ENCODE results near the gene DCTN1. TPM values are rescaled to one million over a fixed set of nuclear protein-coding genes. Genes with fewer than 3 reads are reported as not detected.

The DCTN1 gene
- total and polyA plus RNA-seq, 9 donors: 56.6 to 129 (median 108) TPM

DNA sequence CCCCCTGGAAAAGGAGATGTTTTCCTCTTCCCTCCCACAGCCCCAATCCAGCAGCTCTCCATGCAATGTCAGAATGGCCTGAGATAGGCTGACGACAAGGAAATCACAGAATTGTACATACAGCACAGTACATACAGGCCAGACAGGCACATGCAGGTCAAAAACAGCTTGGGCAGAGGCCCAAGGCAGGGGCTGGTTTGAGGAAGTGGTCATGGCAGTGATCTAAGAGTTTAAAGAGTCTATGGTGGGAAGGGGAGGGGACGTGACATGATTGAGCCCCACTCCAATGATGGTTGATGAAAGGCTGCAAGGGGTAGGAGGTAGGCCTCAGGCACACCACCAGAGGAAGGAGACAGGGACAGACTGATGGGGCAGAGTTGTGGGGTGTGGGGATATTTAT, 4.3 kb downstream of the DCTN1 start:
- Histone ChIP-seq H3K36me3 (ENCODE audit: control insufficient read depth, insufficient read depth, low read length) (peaks cover 47% of the 10 kb centered on the region), H3K4me1 (ENCODE audit: control insufficient read depth, insufficient read depth, low read length) (peaks cover 33% of the 10 kb centered on the region), H3K27ac (ENCODE audit: low read length) (no peak overlapping the region), H3K9me3 (replicated peaks; ENCODE audit: control insufficient read depth, low read depth, low read length) (no peaks in the 10 kb centered on the region), H3K4me3 (ENCODE audit: low read length) (no peak overlapping the region), H3K27me3 (ENCODE audit: control insufficient read depth, insufficient read depth, low read length) (no peaks in the 10 kb centered on the region)
- DNase-seq: no peak
- WGBS (ENCODE audit: insufficient coverage): 96% methylated on average over 2 of the region's 2 CpGs

DNA sequence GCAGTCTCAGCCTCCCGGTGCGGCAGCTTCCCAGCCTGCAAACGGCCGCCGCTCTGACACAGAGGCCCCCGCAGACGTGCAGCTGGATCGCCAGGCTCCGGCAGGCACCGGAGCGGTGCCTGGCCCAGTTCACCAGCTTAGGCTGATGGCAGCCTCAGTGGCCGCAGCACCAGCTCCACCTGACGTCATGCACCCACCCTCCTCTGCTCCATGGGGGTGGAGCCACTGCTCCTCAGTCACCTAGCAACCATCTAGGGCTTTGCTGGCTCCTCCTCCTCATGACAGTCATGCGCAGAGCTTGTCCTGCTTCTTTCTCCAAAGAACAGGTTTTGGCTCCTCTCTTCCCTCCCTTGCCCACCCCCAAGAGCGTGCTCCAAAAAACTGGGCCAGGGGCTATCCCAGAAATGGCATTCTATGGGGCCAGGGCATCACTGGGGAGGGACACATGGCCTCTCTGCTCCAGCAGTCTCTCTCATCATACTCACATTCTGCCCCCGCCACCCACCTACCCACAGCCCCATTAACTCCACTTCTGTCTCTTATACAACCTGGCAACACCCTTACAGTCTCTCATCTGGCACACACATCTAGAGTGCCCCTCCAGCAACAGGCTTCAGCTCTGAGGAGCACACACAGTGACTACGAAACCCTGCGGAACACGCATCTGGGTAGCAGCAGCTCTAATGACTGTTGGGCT, 5.5 kb downstream of the DCTN1 start:
- peaks cover 59% of the 10 kb centered on the region for H3K36me3 ChIP-seq (ENCODE audit: control insufficient read depth, insufficient read depth, low read length)
- H3K27me3 ChIP-seq (ENCODE audit: control insufficient read depth, insufficient read depth, low read length): no peaks in the 10 kb centered on the region
- peak; percentile 87 for DNase-seq
- 38% methylated on average over 18 of the region's 19 CpGs for WGBS (ENCODE audit: insufficient coverage)
- peak overlapping the region; percentile 25 for H3K27ac ChIP-seq (ENCODE audit: low read length)
- H3K4me1 ChIP-seq (ENCODE audit: control insufficient read depth, insufficient read depth, low read length): peaks cover 24% of the 10 kb centered on the region
- peak overlapping the region; percentile 28 for H3K4me3 ChIP-seq (ENCODE audit: low read length)
- H3K9me3 ChIP-seq (replicated peaks; ENCODE audit: control insufficient read depth, low read depth, low read length): no peaks in the 10 kb centered on the region

DNA sequence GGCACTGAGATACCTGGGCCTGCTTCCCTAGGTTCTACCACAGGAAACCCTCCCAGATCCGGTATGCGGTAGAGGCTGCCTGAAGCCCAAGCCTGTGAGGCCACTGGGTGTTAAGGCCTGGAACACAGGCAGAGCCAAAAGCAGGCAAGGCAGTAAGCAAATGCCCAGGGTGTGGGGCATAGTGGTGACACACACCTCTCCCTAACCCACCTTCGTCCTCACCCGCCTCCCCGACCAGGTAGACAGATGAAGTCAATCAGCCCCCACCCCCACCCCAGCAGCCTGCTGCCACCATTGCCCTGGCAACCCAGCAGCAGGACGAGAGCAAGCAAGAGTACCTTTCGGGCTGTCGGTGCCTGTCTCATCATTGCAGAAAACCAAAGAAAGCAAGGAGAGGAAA, 6.1 kb downstream of the DCTN1 start:
- peak overlapping the region; percentile 28 for H3K4me3 ChIP-seq (ENCODE audit: low read length)
- no peak for DNase-seq
- no peaks in the 10 kb centered on the region for H3K9me3 ChIP-seq (replicated peaks; ENCODE audit: control insufficient read depth, low read depth, low read length)
- peaks cover 23% of the 10 kb centered on the region for H3K4me1 ChIP-seq (ENCODE audit: control insufficient read depth, insufficient read depth, low read length)
- no peaks in the 10 kb centered on the region for H3K27me3 ChIP-seq (ENCODE audit: control insufficient read depth, insufficient read depth, low read length)
- H3K27ac ChIP-seq (ENCODE audit: low read length): peak overlapping the region; percentile 25
- 60% methylated on average over 3 of the region's 8 CpGs for WGBS (ENCODE audit: insufficient coverage)
- peaks cover 65% of the 10 kb centered on the region for H3K36me3 ChIP-seq (ENCODE audit: control insufficient read depth, insufficient read depth, low read length)

DNA sequence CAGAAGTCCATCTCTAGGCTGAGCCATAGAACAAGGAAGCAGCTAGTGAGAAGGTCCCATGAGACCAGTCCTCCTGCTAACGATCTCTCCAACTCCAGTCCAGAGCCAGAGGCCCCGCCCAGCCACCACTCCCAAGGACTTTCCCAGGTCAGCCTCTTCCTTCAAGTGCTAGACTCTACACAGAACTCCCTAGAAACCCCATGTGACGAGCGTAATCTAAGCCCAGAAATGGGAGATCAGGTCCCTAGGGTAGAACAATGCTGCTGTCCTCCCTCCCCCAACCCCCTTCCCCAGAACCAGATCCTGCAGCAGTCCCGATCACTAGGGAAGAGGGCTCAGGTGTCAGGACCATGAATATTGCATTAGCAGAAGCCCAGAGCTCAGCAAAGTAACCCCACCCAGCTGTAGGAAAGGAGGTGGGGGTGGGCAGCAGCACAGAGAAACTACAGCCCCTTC, 6.9 kb downstream of the DCTN1 start:
- H3K4me1 ChIP-seq (ENCODE audit: control insufficient read depth, insufficient read depth, low read length): peaks cover 23% of the 10 kb centered on the region
- peaks cover 73% of the 10 kb centered on the region for H3K36me3 ChIP-seq (ENCODE audit: control insufficient read depth, insufficient read depth, low read length)
- peak; percentile 65 for DNase-seq
- no peaks in the 10 kb centered on the region for H3K9me3 ChIP-seq (replicated peaks; ENCODE audit: control insufficient read depth, low read depth, low read length)
- WGBS (ENCODE audit: insufficient coverage): 49% methylated on average over 2 of the region's 5 CpGs
- H3K4me3 ChIP-seq (ENCODE audit: low read length): no peak overlapping the region
- H3K27me3 ChIP-seq (ENCODE audit: control insufficient read depth, insufficient read depth, low read length): no peaks in the 10 kb centered on the region
- no peak overlapping the region for H3K27ac ChIP-seq (ENCODE audit: low read length)

DNA sequence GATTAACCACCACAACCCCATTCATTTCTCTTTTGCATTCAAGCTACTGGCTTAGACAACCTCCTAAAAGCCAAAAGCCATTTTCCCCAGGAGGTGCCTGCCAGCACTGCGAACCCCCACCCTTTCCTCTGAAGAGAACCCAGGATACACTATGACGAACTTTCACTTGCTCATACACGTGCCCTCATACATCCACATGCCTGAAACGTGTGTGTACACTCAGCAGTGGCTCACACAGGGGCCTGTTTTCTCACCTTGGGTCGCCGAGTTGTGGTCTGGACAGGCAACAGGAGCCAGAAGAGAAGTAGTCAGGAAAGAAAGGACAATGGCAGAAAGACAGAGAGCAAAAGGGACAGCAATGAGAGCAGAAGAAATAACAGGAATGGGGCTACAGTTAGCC, 7.4 kb downstream of the DCTN1 start:
- no peak overlapping the region for H3K4me3 ChIP-seq (ENCODE audit: low read length)
- no peaks in the 10 kb centered on the region for H3K27me3 ChIP-seq (ENCODE audit: control insufficient read depth, insufficient read depth, low read length)
- peaks cover 73% of the 10 kb centered on the region for H3K36me3 ChIP-seq (ENCODE audit: control insufficient read depth, insufficient read depth, low read length)
- no peak for DNase-seq
- H3K4me1 ChIP-seq (ENCODE audit: control insufficient read depth, insufficient read depth, low read length): peaks cover 23% of the 10 kb centered on the region
- WGBS (ENCODE audit: insufficient coverage): 85% methylated on average over 4 of the region's 6 CpGs
- H3K27ac ChIP-seq (ENCODE audit: low read length): no peak overlapping the region
- no peaks in the 10 kb centered on the region for H3K9me3 ChIP-seq (replicated peaks; ENCODE audit: control insufficient read depth, low read depth, low read length)

DNA sequence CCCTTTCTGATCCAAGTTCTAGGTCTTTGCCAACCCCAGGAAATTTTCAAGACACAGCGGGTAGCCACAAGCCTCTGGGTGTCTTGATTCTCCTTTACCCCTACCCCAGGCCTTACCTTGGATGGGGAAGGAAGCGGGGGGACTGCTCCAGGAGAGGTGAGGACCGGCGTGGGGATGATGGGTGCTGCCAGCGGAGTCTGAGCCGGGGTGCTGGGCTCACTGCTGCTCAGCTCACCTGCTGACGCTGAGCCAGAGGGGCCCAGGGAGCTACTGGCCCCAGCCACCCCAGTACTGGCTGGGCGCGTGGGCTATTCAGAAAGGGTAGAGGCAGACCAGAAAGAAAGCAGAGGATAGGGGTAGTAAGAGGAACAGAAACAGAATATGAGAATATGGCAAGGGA, 8.7 kb downstream of the DCTN1 start:
- H3K36me3 ChIP-seq (ENCODE audit: control insufficient read depth, insufficient read depth, low read length): peaks cover 73% of the 10 kb centered on the region
- WGBS (ENCODE audit: insufficient coverage): 98% methylated on average over 7 of the region's 9 CpGs
- no peak for DNase-seq
- H3K4me1 ChIP-seq (ENCODE audit: control insufficient read depth, insufficient read depth, low read length): peaks cover 23% of the 10 kb centered on the region
- H3K27me3 ChIP-seq (ENCODE audit: control insufficient read depth, insufficient read depth, low read length): no peaks in the 10 kb centered on the region
- H3K27ac ChIP-seq (ENCODE audit: low read length): no peak overlapping the region
- H3K9me3 ChIP-seq (replicated peaks; ENCODE audit: control insufficient read depth, low read depth, low read length): no peaks in the 10 kb centered on the region
- H3K4me3 ChIP-seq (ENCODE audit: low read length): no peak overlapping the region

DNA sequence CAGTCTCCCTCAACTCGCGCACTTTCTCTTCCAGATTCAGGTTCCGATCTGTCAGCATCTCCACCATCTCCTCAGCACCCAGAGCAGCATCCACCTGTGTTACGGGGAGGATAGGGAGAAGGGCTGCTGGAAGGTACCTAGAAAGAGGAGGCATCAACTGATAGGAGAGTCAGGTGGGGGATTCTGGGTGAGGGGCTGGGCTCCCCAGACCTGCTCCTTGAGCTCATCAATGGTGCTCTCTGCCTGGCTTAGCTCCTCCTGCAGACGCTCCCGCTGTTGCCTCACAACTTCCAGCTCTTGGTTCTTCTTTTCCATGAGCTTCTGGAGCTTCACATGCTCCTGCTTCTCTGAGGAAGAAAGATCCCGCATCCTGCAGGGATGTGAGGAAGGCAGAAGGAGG, 10.1 kb downstream of the DCTN1 start:
- Histone ChIP-seq H3K4me1 (ENCODE audit: control insufficient read depth, insufficient read depth, low read length) (peaks cover 23% of the 10 kb centered on the region), H3K9me3 (replicated peaks; ENCODE audit: control insufficient read depth, low read depth, low read length) (no peaks in the 10 kb centered on the region), H3K27ac (ENCODE audit: low read length) (no peak overlapping the region), H3K4me3 (ENCODE audit: low read length) (no peak overlapping the region), H3K36me3 (ENCODE audit: control insufficient read depth, insufficient read depth, low read length) (peaks cover 76% of the 10 kb centered on the region), H3K27me3 (ENCODE audit: control insufficient read depth, insufficient read depth, low read length) (no peaks in the 10 kb centered on the region)
- DNase-seq: no peak
- 100% methylated on average over 1 of the region's 7 CpGs for WGBS (ENCODE audit: insufficient coverage)

DNA sequence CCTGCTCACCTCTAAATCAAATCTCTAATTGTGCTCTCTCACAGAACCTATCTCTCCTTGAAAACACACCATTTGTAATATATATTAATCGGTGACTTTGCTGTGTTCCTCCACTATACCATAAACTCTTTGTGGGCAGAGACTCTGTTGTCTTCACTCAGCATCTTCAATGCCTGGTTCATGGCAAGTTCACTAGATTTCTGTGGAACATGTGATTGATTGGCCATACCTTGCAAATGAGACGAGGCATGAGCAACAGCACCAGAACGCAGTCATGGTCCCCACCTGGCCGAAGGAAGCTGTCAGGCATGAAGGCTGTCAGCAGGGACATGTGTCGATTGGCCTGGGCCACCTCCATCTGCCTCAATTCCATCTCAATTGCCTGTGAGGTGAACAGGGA, 11.6 kb downstream of the DCTN1 start:
- DNase-seq: no peak
- Histone ChIP-seq H3K36me3 (ENCODE audit: control insufficient read depth, insufficient read depth, low read length) (peaks cover 87% of the 10 kb centered on the region), H3K27me3 (ENCODE audit: control insufficient read depth, insufficient read depth, low read length) (no peaks in the 10 kb centered on the region), H3K27ac (ENCODE audit: low read length) (no peak overlapping the region), H3K4me1 (ENCODE audit: control insufficient read depth, insufficient read depth, low read length) (peaks cover 13% of the 10 kb centered on the region), H3K9me3 (replicated peaks; ENCODE audit: control insufficient read depth, low read depth, low read length) (no peaks in the 10 kb centered on the region), H3K4me3 (ENCODE audit: low read length) (no peak overlapping the region)
- WGBS (ENCODE audit: insufficient coverage): 73% methylated on average over 3 of the region's 5 CpGs

DNA sequence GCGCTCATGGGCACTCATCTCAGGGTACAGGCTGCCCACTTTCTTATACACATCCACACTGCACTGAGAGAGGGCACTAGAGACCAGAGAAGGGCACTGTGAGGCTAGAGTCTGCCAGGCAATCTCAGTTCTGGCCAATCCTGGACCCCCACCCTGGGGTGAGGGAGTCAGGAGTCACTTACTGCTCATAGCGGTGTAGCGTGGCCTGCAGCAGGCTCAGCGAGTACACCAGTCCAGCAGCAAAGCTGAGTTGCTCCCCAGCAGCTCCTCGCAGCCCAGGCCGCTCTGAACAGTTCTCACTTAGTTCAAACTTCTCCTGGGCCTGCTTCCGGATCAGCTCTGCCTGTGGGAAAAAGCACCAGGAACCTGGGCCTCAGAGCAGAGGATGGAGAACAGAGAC, 12.3 kb downstream of the DCTN1 start:
- Histone ChIP-seq H3K4me1 (ENCODE audit: control insufficient read depth, insufficient read depth, low read length) (peaks cover 6% of the 10 kb centered on the region), H3K27me3 (ENCODE audit: control insufficient read depth, insufficient read depth, low read length) (no peaks in the 10 kb centered on the region), H3K27ac (ENCODE audit: low read length) (no peak overlapping the region), H3K36me3 (ENCODE audit: control insufficient read depth, insufficient read depth, low read length) (peaks cover 94% of the 10 kb centered on the region), H3K9me3 (replicated peaks; ENCODE audit: control insufficient read depth, low read depth, low read length) (no peaks in the 10 kb centered on the region), H3K4me3 (ENCODE audit: low read length) (no peak overlapping the region)
- WGBS (ENCODE audit: insufficient coverage): 92% methylated on average over 6 of the region's 7 CpGs
- no peak for DNase-seq

DNA sequence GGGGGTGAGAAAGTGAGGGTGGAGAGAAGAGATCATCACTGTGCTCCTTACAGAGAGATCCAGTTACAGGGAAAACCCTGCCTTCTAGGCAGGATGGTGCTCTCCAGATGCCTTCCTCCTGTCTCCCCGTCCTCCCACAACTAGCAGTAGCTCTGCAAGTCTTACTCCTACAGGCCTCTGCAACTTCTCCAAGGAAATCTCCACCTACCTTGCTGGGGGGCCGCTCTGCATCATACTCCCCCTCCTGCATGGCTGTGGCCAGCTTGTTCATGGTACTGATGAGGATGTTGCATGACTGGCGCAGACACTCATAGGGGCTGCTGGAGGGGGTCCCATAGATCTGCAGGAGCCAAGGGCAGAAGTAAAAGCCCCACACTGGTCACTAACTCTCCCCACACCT, 14.1 kb downstream of the DCTN1 start:
- H3K36me3 ChIP-seq (ENCODE audit: control insufficient read depth, insufficient read depth, low read length): peaks cover 99% of the 10 kb centered on the region
- no peak overlapping the region for H3K27ac ChIP-seq (ENCODE audit: low read length)

More for the DNA sequence above, 14.1 kb downstream of the DCTN1 start:
- Histone ChIP-seq H3K27me3 (ENCODE audit: control insufficient read depth, insufficient read depth, low read length) (no peaks in the 10 kb centered on the region), H3K4me1 (ENCODE audit: control insufficient read depth, insufficient read depth, low read length) (no peaks in the 10 kb centered on the region), H3K9me3 (replicated peaks; ENCODE audit: control insufficient read depth, low read depth, low read length) (no peaks in the 10 kb centered on the region), H3K4me3 (ENCODE audit: low read length) (no peak overlapping the region)
- 80% methylated on average over 1 of the region's 3 CpGs for WGBS (ENCODE audit: insufficient coverage)
- DNase-seq: no peak
